HG02970 (cell line): Measurements from ENCODE around the gene PSMB7.
A peak's percentile ranks its signal among the peaks of the same experiment; 100 is the strongest.

ENCODE experiments used
- ATAC-seq: cut with Tn5 transposase; IDR thresholded peaks from one replicate; pipeline ENCODE4 v1.9.1; 2021; ENCODE audit warnings: mild to moderate bottlenecking, moderate library complexity, moderate number of reproducible peaks; ENCODE audit not compliant: unreplicated experiment, low FRiP score

PSMB7 gene

GRCh38 chr9:124415102-124415851 is at the start of gene PSMB7:
PSMB7 (minus strand) TSS chr9:124415442; CDS start chr9:124415425, 17 bp downstream.
- ATAC-seq, result peak; percentile 83

DNA sequence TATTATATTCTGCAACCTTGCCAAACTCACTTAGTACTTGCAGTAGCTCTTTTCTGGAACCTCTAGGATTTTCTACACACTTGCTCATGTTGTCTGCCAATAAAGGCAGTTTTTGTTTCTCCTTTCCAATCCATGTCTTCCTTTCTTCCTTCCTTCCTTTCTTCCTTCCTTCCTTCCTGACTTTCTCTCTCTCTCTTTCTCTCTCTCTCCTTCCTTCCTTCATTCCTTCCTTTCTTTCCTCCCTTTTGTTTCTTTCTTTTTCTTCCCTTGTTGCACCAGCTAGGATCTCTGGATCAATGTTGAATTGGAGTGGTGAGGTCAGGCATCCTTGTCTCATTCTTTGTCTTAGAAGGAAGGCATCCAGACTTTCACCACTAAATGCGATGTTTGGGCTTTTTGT is 47.5 kb upstream of the PSMB7 start:
- no peak for ATAC-seq

GRCh38 chr9:124458441-124458840 is 43.2 kb upstream of the PSMB7 start:
- ATAC-seq, result no peak

- no peak for ATAC-seq
Observed at GRCh38 chr9:124457887-124458431, 42.7 kb upstream of the PSMB7 start.

DNA sequence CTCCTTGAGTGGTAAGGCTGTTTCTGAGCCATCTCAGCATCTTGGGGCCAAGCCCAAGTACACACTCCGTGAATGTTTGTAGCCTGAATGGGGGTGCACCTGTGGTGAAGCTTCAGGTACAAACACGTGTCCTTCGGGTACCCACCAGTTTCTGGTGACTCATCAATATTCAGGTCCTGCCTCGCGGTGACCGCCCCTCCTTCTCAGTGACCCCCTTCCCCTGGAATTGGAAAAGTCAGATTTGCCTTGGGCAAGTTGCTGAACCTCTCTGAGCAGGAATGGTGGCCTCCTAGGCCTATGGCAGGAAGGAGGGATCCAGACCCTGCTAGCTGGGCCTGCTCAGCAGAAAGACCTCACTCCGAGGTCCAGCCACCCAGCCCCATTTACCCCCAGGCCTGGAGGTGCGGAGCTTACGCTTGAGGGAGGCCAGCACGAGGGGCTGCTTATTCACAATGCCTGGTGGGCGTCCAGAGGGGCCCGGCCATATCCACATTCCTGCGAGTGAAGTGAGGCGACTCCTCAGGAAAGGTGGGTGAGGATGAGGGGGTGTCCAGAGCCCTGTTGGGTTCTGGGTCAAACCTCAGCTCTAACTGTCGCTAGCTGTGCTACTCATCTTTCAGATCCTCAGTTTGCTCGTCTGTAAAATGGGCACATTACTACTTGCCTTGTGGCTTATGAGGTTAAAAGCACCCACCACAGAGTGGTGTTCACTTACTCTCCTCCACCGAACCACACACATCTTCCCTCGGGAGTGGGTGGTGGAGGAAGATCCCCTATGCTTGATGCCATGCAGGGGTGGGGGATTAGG is 42.0 kb upstream of the PSMB7 start:
- ATAC-seq, result no peak

DNA sequence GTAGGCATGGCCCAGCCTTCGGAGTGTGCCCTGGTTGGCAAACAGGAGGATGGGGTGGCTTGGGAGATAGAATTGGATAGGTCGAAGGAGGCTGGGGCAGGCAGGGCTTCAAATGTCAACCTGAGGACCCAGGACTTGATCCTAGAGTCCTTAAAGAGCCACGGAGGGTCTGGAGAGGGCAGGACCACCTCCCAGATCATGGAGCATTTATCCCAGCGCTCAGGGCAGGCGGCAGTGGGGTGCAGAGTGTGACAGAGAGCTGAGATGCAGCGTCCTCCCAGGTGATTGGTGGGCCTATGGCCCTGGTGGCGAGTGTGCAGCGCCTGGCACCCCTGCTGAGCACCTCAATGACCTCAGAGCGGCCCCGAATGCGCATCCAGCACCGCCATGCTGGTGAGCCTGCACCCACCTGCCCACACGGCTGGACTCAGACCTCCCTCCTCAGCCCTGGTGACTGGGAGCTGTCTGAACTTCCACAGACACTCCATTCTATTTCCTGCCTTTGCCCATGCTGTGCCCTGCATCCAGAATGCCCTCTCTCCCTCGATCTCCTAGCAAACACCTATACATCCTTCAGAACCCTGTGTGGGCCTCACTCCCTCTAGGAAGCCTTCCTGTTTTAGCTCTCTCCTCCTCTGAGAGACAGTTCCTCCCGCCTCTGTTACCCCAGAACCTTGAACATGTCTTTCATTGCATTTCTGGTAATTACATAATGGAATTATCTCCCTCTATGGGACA is 41.3 kb upstream of the PSMB7 start:
- ATAC-seq, result no peak

GRCh38 chr9:124455820-124456219 is 40.6 kb upstream of the PSMB7 start:
- ATAC-seq, result no peak

DNA sequence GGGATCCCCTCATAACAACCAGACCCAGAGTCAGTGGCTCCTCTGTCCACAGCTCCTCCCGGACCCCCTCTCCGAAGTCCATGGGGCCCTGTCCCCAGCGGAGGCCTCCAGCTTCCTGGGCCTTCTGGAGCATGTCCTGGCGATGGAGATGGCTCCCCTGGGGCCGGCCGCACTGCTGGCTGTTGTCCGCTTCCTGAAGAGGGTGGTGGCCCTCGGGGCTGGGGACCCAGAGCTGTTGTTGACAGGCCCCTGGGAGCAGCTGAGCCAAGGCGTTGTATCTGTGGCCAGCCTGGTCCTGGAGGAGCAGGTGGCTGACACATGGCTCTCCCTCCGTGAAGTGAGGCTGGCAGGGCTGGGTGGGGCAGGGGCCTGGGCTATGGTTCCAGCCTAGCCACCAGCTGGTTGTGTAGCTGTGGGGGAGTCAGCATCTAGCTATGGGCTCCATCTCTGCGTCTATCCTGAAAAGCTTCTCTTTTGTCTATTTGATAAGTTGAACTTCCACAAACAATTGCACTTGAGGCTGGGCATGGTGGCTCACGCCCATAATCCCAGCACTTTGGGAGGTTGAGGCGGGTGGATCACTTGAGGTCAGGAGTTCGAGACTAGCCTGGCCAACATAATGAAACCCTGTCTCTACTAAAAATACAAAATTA is 39.7 kb upstream of the PSMB7 start:
- ATAC-seq, result no peak

- ATAC-seq, result no peak
Observed at GRCh38 chr9:124454296-124454695, 39.1 kb upstream of the PSMB7 start.

DNA sequence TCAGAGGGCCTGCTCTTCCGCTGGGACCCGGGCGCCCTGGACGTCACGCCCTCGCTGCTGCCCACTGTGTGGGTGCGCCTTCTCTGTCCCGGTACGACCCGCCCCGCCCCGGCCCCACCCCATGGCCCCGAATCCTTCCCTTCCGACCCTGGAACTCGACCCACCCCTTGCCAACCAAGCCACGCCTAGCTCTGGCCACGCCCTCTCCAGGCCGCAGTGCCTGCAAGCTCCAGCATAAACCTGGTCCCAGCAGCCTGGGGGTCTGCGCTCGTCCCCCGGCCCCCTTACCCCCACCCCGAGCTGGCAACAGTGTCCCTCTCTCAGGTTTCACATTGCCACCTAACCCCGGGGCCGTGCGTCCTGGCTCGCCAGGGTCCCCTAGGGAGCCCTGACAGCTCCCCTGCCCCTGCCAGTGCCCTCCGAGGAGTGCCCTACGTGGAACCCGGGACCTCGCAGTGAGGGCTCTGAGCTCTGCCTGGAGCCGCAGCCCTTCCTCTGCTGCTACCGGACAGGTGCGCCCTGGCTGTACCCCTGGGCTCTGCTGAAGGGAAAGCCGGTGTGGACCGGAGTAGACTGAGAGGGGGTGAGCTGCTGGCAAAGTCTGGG is 38.4 kb upstream of the PSMB7 start:
- no peak for ATAC-seq

DNA sequence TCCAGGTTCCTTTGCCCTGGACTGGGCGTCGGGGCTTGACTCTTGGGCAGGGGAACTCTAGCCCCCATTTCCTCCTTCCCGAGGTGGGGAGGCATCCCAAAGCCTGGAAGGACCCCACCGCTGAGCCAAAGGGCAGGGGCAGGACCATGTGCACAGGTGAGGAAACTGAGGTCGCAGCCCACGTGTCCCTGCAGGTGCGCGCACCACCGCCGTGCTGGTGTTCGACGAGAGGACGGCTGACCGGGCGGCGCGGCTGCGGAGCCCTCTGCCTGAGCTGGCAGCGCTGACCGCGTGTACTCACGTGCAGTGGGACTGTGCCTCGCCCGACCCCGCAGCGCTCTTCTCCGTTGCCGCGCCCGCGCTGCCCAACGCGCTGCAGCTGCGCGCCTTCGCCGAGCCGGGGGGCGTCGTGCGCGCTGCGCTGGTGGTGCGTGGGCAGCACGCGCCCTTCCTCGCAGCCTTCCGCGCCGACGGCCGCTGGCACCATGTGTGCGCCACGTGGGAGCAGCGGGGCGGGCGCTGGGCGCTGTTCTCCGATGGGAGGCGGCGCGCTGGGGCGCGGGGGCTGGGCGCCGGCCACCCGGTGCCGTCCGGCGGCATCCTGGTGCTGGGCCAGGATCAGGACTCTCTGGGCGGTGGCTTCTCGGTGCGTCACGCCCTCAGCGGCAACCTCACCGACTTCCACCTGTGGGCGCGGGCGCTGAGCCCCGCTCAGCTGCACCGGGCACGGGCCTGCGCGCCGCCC is 37.8 kb upstream of the PSMB7 start:
- ATAC-seq, result no peak

DNA sequence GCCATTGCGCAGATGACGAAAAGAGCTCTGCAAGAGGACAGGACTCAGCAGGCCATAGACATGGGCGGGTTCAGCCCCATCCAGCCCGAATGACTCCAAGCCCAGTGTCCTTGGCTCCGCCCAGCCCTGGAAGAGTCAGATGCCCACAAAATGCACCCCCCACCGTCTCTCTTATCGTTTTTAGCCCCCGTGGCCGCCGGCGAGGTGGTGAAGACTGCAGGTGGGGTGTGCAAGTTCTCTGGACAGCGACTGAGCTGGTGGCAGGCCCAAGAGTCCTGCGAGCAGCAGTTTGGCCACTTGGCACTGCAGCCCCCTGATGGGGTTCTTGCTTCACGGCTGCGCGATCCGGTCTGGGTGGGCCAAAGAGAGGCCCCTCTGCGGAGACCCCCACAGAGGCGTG is 37.1 kb upstream of the PSMB7 start:
- no peak for ATAC-seq

GRCh38 chr9:124450931-124451661 is 35.9 kb upstream of the PSMB7 start:
- ATAC-seq, result no peak

DNA sequence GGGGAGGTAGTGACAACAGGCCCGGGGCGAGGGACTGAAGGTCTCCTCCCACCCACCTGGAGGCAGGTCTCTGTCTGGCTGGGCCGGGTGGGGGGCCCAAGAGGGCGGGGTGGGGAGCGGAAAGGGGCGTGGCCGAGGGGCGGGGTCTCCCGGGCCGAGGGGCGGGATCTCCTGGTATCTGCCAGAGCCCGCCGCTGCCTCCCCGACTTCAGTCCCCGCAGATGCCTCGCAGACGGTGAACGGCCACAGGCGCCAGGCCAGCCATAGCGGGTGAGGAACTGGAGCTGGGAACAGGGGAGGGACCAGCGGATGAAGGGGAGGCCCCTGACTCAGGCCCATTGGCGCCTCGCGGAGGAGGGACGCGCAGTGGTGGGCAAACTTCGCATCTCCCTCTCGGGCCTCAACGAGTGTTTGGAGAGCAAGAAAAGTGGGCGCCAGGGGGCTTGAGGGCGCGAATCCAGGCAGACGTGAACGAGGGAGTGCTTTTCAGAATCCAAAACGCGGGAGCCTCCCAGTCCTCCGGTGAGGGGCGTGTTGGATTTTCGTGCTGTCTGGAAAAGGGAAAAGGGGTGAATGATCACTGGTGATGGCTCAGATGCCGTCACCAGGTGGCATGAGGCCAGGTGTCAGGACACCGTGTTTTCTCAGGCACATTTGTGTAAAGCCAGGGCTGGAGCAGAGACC is 35.1 kb upstream of the PSMB7 start, which contains the start of gene ADGRD2:
TSS of gene ADGRD2 (plus strand) at position 211 of the 684 bp plus-strand sequence. CDS start 1,216 bp downstream, outside the sequence.
- ATAC-seq, result no peak

- no peak for ATAC-seq
Observed at GRCh38 chr9:124449381-124450151, 34.3 kb upstream of the PSMB7 start.

GRCh38 chr9:124448019-124448418 is 32.8 kb upstream of the PSMB7 start:
- no peak for ATAC-seq

GRCh38 chr9:124447297-124447661 is 32.0 kb upstream of the PSMB7 start:
- no peak for ATAC-seq
